Bronchial epithelial cell (primary cell): ENCODE data around the gene LAMA2. TPM values are rescaled to one million over a fixed set of nuclear protein-coding genes. Genes with fewer than 3 reads are reported as not detected.

Experiments used
- DNase-seq: peaks from one replicate; pipeline ENCODE4 v3.0.0-alpha.2; 2010; ENCODE audit warnings: low read depth
- FAIRE-seq: peaks from 2 replicates; lab custom pipeline; 2011; peaks lifted over from hg19 to GRCh38; lab: Jason Lieb, UNC
- H3K27me3 ChIP-seq: 2 replicates; pipeline ENCODE4 v1.5.1; 2011; ENCODE audit warnings: low read length; ENCODE audit not compliant: control insufficient read depth, insufficient read depth
- H3K36me3 ChIP-seq: 2 replicates; pipeline ENCODE4 v1.5.1; 2011; ENCODE audit warnings: low read length; ENCODE audit not compliant: control insufficient read depth, insufficient read depth
- H3K4me3 ChIP-seq: 2 replicates; pipeline ENCODE4 v1.5.1; 2011; ENCODE audit warnings: mild to moderate bottlenecking, low read depth, low read length, control low read depth
- total RNA-seq: library from RNA; depleted of rRNA; stranded (reverse); fragments of >200 nt; gene quantifications from 2 replicates; pipeline ENCODE4 v1.2.1, GENCODE V29; 2014
- TF ChIP-seq, protein P1 (sequence below): IDR thresholded peaks from 2 replicates; pipeline ENCODE4 v1.5.1; 2011; ENCODE audit warnings: mild to moderate bottlenecking, moderate library complexity, low read length, control low read depth, inconsistent platforms; ENCODE audit not compliant: insufficient read depth, severe bottlenecking

Gene LAMA2
- total RNA-seq, 1 donor from 2014 or later, result 2.6 TPM

DNA sequence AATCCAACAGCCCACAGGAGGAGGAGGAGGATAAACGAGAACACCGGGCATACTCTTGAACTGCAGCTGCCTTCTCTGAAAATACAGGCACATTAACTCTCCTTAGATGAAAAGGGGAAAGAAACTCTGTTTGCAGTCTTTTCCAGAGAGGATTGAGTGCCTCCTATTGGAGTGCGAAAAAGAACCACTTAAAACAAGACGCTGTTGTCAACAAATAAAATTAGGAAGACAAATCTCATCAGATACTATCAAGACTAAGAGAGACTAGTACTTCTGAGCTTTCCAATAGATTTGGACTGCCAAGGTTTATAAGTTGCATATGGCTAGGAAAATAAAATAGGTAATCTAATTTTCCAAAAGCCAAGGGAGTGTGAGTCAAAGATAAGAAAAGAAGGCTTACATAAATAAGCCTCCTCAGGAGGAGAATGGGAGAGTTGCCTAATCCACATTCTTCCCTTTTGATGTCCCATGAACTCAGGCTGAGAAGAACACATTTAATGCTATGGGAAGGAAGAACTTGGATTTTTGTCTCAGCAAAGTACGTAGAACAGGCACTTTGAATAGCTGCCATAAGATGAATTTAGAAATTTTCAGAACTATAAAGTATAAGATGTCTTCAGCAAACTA is 672.4 kb downstream of the LAMA2 start:
- DNase-seq, result no peak
- no peak overlapping the region for H3K4me3 ChIP-seq
- H3K36me3 ChIP-seq, result no peaks in the 10 kb centered on the region
- no peak for FAIRE-seq
- TF ChIP-seq, protein P1, sequence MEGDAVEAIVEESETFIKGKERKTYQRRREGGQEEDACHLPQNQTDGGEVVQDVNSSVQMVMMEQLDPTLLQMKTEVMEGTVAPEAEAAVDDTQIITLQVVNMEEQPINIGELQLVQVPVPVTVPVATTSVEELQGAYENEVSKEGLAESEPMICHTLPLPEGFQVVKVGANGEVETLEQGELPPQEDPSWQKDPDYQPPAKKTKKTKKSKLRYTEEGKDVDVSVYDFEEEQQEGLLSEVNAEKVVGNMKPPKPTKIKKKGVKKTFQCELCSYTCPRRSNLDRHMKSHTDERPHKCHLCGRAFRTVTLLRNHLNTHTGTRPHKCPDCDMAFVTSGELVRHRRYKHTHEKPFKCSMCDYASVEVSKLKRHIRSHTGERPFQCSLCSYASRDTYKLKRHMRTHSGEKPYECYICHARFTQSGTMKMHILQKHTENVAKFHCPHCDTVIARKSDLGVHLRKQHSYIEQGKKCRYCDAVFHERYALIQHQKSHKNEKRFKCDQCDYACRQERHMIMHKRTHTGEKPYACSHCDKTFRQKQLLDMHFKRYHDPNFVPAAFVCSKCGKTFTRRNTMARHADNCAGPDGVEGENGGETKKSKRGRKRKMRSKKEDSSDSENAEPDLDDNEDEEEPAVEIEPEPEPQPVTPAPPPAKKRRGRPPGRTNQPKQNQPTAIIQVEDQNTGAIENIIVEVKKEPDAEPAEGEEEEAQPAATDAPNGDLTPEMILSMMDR, result no peak
- no peaks in the 10 kb centered on the region for H3K27me3 ChIP-seq

DNA sequence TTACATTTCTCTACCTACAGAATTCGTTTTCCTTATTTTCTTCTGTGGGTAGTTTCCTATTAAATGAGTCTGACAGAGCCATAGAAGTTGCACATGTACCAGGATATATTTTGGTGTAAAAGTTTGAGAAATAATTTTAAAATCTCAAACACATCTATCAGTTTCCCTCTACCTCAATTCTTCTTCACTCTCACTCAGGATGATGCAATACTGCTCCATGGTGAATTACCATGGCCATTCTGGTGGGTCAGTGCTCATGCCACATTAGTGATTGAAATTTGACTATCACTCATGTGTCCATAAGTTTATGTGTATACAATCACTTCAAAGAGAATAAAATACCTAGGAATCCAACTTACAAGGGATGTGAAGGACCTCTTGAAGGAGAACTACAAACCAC is 675.3 kb downstream of the LAMA2 start:
- TF ChIP-seq, protein P1, result no peak
- FAIRE-seq, result no peak
- H3K27me3 ChIP-seq, result no peaks in the 10 kb centered on the region

DNA sequence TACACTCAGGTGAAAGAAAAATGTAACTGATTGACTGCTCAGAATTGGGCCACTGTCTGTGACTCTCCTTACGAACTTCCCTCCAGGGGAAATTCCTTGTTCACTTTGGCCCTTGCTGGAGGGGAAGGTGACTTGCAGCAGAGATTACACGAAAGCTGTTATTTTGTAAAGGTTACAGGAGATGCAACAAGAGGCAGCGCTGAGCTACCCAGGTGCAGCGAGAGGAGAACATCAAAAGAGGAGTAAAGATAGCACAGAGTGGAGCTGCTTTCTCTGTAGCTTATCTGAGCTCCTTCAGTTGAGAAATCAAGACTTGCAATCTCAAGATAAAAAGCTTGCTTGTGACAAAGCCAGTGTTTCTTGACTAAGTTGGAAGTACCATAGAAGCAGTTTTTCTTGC is 682.4 kb downstream of the LAMA2 start:
- TF ChIP-seq, protein P1, result no peak
- no peaks in the 10 kb centered on the region for H3K27me3 ChIP-seq
- DNase-seq (no peak), FAIRE-seq (no peak)
- no peaks in the 10 kb centered on the region for H3K36me3 ChIP-seq
- no peak overlapping the region for H3K4me3 ChIP-seq

More for the DNA sequence above, 675.3 kb downstream of the LAMA2 start:
- H3K36me3 ChIP-seq, result no peaks in the 10 kb centered on the region
- no peak overlapping the region for H3K4me3 ChIP-seq
- no peak for DNase-seq

DNA sequence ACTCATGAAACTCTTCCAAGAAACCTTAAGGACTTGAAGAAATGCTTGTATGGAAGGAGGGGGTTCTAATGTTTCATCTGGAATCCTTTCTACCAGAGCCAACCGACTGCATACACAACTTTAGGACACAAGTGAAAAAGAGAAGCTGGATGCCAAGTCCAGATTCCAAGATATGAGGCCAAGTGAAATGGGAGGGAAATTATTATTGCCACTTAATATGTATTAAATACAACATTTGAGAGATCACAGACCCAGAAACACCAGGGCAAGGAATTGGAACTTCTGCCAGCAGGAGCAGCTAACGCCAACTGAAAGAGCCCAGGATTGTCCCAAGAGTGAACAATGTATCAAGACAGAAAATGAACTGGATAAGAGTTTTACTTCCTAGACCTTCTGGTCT is 682.9 kb downstream of the LAMA2 start:
- H3K4me3 ChIP-seq, result no peak overlapping the region
- TF ChIP-seq, protein P1, result no peak
- no peaks in the 10 kb centered on the region for H3K36me3 ChIP-seq
- no peak for FAIRE-seq
- no peaks in the 10 kb centered on the region for H3K27me3 ChIP-seq
- DNase-seq, result no peak
